HG03457 (cell line): Measurements from ENCODE around the gene ATP10A.
"Not testable (repeated sequence)": the region's sequence is repeated elsewhere in the genome, so short reads cannot be mapped to it uniquely, and the experiment has no call there.

ENCODE experiments used
- ATAC-seq: cut with Tn5 transposase; IDR thresholded peaks from one replicate; pipeline ENCODE4 v1.9.1; 2021; ENCODE audit warnings: moderate number of reproducible peaks; ENCODE audit not compliant: unreplicated experiment

ATP10A gene

GRCh38 chr15:25776071-25776746 lies 86.9 kb downstream of the ATP10A start:
- ATAC-seq = no peak

- no peak for ATAC-seq
These were observed 87.7 kb downstream of the ATP10A start for GRCh38 chr15:25775317-25775912.

DNA sequence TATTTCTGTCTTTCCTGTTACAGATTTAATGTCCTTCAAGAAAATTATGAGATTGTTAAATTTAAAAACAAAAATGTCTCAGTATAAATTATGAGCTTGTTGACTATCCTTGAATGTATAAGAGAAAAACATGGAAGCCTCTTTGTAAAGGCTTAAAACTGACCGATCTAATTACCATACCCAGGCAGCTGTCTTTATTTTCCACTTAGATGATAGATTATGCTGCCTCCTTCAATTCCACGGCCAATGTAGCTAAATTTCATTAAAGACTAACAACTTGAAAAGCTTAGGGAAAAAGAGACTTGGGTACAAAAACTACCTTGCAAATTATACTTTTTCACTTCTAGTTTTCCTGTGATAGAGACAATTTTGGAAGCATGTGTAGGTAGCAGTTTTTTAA lies 88.3 kb downstream of the ATP10A start:
- no peak for ATAC-seq

- ATAC-seq = no peak
These were observed 89.9 kb downstream of the ATP10A start for GRCh38 chr15:25773248-25773647.

- no peak for ATAC-seq
These were observed 90.6 kb downstream of the ATP10A start for GRCh38 chr15:25772500-25772899.

DNA sequence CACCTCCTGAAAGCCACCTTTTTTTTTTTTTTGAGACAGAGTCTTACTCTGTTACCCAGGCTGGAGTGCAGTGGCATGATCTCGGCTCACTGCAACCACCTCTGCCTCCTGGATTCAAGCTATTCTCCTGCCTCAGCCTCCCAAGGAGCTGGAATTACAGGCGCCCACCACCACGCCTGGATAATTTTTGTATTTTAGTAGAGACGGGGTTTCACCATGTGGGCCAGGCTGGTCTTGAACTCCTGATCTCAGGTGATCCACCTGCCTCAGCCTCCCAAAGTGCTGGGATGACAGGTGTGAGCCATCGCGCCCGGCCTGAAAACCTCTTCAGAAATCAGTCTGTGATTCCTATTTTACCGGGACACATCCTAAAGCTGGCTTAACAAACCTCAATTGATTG lies 91.4 kb downstream of the ATP10A start:
- not testable (repeated sequence) for ATAC-seq

DNA sequence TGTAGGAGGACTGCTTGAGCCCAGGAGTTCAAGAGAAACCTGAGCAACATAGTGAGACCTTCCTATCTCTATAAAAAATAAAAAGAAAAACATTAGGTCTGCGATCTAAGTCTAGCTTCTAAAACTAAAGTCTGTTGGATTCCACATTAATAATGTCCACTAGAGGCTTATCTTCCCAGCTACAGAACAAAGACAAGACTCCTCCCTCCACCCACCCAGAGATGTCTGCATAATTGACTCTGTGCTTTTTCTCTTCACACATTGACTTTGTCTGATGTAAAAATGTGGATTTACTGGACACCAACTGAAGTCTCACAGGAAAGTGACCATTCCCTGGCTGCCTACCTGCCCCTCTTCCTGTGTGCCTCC lies 91.8 kb downstream of the ATP10A start:
- ATAC-seq = no peak

DNA sequence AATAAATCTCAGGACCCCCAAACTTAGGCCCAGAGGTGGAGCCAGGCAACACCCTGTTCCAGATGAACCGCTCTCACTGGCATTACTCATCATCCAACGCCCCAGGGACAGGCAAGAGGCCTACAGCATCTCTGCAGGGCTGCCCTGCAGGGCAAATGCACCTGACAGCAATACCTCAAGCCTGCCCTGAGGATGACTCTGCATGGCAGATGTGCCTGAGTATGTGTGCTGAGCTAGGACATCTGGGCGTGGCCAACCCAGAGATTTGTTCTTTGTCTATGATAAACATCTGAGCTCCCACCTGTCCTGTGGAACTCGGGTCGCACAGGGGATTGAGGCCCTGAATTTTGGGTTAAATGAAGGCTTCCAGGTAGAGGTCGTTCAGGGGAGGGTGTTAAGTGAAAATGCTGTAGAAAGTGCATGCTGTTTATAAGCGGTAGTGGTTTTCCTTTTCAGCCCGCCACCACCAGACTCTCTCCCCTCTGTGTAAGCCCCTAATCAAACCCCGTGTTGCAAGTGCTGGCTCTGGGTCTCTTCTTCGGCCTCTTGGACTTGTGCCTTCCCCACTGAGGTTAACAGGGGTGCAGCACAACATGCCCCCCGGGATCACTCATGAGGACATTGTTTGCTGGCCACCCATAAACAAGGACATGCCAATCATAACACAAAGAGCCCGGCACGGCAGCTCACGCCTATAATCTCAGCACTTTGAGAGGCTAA lies 92.3 kb downstream of the ATP10A start:
- ATAC-seq = no peak

- no peak for ATAC-seq
These were observed 93.1 kb downstream of the ATP10A start for GRCh38 chr15:25770031-25770430.

GRCh38 chr15:25768271-25768670 lies 94.9 kb downstream of the ATP10A start:
- no peak for ATAC-seq

- ATAC-seq = no peak
These were observed 95.6 kb downstream of the ATP10A start for GRCh38 chr15:25767356-25768151.

DNA sequence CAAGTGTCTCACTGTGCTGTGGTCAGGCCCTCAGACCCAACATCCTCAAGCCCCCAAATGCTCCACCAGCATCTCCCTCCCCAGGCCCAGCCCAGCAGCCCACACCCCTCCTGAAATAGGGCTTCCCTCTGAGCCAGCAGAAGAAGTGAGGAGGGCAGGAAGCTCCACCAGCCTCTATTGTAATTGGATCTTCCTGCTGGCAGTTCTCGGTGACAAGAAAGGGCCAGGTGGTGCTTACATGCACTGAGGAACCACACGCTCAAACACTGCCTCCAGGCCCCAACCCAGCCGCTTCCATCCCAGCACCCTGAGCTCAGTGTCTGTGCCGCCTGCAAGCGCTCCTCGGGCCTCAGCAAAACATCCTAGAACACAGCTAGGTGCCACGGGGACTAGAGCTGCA lies 96.7 kb downstream of the ATP10A start:
- ATAC-seq = no peak

GRCh38 chr15:25764980-25765735 lies 98.0 kb downstream of the ATP10A start:
- ATAC-seq = no peak

DNA sequence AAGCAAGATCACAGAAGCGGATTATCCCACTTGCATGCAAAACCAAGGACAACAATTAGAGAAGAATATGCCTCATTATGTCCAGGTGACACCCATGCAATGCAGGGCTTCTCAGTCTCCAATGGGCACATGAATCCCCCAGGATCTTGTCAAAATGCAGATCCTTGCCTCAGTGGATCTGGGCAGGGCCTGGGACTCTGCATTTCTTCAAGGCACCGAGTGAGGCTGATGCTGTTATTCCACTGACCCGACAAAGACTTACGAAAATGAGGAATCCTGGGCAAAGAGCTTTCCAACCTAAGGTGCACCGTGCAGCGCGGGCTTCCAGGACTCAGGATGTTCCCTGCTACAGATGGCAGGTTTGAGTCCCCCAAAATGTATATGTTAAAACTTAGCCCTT lies 99.2 kb downstream of the ATP10A start:
- no peak for ATAC-seq

GRCh38 chr15:25763331-25763751 lies 99.8 kb downstream of the ATP10A start:
- no peak for ATAC-seq

- ATAC-seq = no peak
These were observed 101.0 kb downstream of the ATP10A start for GRCh38 chr15:25761971-25762662.

DNA sequence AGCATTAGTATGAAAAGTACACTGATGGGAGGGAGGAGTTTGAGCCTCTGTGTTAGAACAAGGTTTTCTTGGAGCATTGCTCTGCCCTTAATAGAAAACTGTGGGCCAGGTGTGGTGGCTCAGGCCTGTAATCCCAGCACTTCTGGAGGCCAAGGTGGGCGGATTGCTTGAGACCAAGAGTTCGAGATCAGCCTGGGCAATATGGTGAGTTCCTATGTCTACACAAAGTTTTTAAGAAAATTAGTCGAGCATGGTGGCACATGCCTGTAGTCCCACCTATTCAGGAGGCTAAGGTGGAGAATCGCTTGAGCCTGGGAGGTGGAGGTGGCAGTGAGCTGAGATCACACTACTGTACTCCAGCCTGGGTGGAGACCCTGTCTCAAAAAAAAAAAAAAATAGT lies 103.7 kb downstream of the ATP10A start:
- ATAC-seq = no peak

DNA sequence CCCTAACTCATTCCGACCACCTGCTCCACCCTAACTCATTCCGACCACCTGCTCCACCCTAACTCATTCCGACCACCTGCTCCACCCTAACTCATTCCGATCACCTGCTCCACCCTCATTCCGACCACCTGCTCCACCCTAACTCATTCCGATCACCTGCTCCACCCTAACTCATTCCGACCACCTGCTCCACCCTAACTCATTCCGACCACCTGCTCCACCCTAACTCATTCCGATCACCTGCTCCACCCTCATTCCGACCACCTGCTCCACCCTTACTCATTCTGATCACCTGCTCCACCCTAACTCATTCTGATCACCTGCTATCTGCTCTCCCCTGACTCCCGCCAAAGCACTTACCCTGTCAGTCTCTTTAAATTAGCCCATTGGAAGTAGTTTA lies 104.5 kb downstream of the ATP10A start:
- not testable (repeated sequence) for ATAC-seq

DNA sequence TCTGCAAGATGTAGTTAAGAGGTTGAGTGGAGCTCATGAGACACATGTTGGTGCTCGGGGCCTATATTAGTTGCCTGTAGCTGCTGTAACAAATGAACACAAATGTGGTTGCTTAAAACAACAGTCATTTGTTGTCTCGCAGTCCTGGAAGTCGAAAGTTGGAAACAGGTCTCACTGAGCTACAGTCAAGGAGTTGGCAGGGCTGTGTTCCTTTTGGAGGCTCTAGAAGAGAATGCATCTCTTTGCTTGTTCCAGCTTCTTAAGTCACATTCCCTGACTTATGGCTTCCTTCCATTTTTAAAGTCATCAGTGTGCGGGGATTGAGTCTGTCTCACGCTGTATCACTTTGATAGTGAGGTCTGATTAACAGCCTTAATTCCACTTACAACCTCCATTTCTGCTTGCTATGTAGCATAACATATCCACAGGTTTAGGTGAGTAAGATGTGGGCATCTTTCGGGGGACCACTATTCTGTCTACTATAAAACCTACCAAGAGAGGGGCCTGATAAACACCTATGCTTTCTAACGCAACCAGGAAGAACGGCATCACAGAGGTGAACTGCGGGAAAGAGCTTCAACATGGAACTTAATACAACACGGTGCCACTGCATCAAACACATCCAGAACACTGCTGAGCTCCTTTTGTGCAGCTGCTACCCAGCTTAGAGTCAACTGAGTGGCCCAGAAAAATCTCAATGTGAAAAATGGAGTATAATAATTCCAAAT lies 119.4 kb downstream of the ATP10A start:
- ATAC-seq = no peak
